Activated CD8-positive, alpha-beta memory T cell treated with anti-CD3 and anti-CD28 coated beads, Interleukin-2, amount 50 U/mL, for 1 hour (primary cell): ENCODE measurements around the gene ZFP1.
"Not testable (repeated sequence)": the region's sequence is repeated elsewhere in the genome, so short reads cannot be mapped to it uniquely, and the experiment has no call there.

Source experiments
- DNase-seq: peaks from one replicate; pipeline ENCODE4 v3.0.0-alpha.2; 2020; ENCODE audit errors: extremely low read depth

Gene ZFP1

GRCh38 chr16:75204410-75204758, 56.1 kb downstream of the ZFP1 start:
- DNase-seq: no peak

- DNase-seq: not testable (repeated sequence)
These were observed 56.6 kb downstream of the ZFP1 start for GRCh38 chr16:75204905-75205304.

- DNase-seq: not testable (repeated sequence)
These were observed 57.1 kb downstream of the ZFP1 start for GRCh38 chr16:75205438-75205837.

GRCh38 chr16:75205961-75206748, 57.8 kb downstream of the ZFP1 start:
- DNase-seq: not testable (repeated sequence)

DNA sequence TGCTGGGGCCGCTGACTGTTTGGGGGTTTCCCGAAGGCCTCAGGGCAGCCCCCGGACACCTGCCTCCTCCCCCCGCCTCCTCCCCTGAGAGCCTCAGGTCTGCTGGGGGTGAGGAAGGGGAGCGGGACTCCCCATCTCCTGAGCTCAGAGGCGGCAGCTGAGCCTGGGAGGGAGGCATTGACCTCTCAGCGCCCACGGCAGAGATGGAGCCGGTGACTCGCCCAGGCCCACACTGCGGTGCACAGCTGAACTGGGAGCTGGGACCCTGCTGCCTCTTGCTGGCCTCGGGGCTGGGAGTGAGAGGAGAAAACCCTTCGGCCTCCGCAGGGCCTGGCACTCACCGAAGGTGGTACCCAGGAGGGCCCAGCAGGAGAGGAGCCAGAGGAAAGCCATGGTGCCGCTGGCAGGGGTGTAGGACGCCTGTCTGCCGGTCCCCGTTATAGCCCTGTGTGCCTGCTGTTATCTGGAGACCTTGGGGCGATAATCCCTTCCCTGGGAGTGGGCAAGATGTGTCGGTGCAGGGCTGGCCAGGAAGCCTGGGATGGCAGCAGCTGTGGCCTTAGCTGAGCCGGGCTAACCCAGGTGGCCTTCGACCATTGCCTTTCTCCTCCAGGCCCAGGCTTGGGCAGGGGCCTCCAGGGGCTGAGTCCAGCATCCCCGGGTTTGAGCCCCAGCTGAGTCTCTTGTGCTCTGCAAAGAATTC, 58.6 kb downstream of the ZFP1 start, which contains the start of gene CTRB2:
CTRB2 (minus strand) TSS at position 413 of the 703 bp plus-strand sequence; CDS start at position 393, 20 bp downstream.
- DNase-seq: no peak

GRCh38 chr16:75207831-75208230, 59.5 kb downstream of the ZFP1 start:
- no peak for DNase-seq

GRCh38 chr16:75208242-75208825, 60.0 kb downstream of the ZFP1 start:
- no peak for DNase-seq

- no peak for DNase-seq
These were observed 60.7 kb downstream of the ZFP1 start for GRCh38 chr16:75208861-75209505.

DNA sequence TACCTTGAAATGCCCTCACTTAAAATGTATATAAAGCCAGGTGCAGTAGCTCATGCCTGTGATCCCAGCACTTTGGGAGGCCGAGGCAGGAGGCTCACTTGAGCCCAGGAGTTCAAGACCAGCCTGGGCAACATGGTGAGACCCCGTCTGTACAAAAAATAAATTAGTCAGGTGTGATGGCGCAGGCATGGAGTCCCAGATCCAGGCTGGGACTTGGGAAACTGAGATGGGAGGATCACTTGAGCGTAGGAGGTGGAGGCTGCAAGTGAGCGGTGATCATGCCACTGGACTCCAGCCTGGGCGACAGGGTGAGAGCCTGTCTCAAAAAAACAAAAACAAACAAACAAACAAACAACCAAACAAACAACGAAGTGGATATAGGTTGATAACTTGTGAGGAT, 61.2 kb downstream of the ZFP1 start:
- DNase-seq: not testable (repeated sequence)

- no peak for DNase-seq
These were observed 61.6 kb downstream of the ZFP1 start for GRCh38 chr16:75209944-75210343.

DNA sequence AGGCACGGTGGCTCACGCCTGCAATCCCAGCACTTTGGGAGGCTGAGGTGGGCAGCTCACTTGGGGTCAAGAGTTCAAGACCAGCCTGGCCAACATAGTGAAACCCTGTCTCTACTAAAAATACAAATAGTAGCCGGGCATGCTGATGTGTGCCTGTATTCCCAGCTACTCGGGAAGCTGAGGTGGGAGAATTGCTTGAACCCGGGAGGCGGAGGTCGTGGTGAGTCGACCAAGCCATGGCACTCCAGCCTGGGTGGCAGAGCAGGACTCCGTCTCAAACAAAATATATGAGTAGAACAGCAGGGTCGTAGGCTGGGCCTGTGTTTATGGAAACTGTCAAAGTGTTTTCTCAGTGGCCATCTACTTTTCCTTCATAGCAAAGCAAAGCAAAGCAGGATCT, 63.0 kb downstream of the ZFP1 start:
- DNase-seq: not testable (repeated sequence)

- DNase-seq: no peak
These were observed 67.8 kb downstream of the ZFP1 start for GRCh38 chr16:75216127-75216526.

DNA sequence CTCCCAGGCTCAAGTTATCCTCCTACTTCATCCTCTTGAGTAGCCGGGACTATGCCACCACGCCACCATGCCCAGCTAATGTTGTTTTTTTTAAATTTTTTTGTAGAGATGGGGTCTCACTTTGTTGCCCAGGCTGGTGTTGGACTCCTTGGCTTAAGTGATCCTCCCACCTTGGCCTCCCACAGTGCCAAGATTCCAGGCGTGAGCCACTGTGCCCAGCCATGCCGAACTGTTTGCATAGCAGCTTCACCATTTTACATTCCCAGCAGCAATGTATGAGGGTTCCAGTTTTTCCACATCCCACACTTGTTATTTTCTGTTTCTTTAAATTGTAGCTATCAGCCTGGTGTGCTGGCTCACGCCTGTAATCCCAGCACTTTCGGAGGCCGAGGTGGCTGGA, 68.3 kb downstream of the ZFP1 start:
- DNase-seq: no peak

- no peak for DNase-seq
These were observed 69.1 kb downstream of the ZFP1 start for GRCh38 chr16:75217389-75217851.

DNA sequence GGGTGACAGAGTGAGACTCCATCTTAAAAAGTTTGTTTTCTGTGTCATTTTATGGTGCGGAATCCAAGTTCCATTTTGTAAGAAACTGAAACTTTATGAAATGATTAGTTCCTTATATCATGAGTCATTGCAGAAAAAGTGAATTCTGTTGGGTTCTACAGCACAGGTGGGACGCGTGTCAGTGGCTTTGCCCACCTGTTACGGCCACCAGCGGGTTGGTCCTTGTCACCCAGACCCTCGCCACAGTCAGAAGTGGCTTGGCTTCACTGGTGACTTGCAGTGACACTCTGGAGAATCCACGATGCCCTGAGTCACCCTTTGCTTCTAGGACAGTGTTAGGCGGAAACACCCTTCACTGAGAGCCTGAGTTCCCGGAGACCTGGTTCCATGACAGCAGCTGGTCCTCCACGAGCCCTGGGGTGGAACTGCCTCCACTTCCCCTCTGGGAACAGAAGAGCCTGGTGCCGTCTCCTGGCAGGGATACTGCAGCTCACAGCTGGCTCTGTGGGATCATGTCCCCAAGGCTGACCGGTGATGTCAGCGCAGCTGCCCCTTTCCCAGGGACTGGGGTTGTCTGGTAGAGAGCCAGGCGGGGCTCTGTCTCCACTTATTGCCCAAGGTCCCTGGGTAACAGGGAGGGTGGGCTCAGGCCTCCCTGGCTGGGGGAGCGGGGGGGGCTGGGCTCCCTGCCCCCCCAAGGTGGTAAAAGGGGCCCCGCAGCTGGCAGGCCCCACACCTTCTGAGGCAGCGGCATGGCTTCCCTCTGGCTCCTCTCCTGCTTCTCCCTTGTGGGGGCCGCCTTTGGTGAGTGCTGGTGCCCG, 70.1 kb downstream of the ZFP1 start, which contains the start of gene CTRB1:
CTRB1 (plus strand) TSS at position 733 of the 821 bp plus-strand sequence; CDS start at position 753, 20 bp downstream.
- no peak for DNase-seq

DNA sequence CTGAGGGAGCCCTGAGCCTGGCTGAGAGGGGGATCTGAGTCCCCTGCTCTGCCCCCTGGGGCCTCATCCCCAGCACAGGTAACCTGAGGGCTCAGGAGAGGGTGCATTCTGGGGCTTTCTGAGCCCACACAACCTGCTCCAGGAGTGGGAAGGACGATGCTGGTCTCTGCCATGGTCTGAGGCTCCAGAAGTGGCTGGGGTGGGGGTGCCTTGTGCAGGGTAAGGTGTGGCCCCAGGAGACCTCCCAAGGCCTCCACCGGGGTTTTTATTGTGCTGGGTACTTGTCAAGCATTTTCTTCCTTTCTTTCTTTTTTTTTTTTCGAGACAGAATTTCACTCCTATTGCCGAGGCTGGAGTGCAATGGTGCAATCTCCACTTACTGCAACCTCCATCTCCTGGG, 70.8 kb downstream of the ZFP1 start:
- no peak for DNase-seq

- no peak for DNase-seq
These were observed 71.5 kb downstream of the ZFP1 start for GRCh38 chr16:75219838-75220237.
